Mucosa of gallbladder (tissue), 1 donor: ENCODE data around the gene CD83. TPM values are rescaled to one million over a fixed set of nuclear protein-coding genes. Genes with fewer than 3 reads are reported as not detected.

Source experiments
- DNase-seq: peaks from one replicate; pipeline ENCODE4 v3.0.0-alpha.2; 2020; ENCODE audit warnings: low spot score
- total RNA-seq: library from RNA; stranded (reverse); gene quantifications from one replicate; pipeline ENCODE4 v1.2.1, GENCODE V29; 2021
- donor health status: DM: no; HTN: no; CAD: no.

Gene CD83
- total RNA-seq, 1 donor from 2014 or later = 5.8 TPM

DNA sequence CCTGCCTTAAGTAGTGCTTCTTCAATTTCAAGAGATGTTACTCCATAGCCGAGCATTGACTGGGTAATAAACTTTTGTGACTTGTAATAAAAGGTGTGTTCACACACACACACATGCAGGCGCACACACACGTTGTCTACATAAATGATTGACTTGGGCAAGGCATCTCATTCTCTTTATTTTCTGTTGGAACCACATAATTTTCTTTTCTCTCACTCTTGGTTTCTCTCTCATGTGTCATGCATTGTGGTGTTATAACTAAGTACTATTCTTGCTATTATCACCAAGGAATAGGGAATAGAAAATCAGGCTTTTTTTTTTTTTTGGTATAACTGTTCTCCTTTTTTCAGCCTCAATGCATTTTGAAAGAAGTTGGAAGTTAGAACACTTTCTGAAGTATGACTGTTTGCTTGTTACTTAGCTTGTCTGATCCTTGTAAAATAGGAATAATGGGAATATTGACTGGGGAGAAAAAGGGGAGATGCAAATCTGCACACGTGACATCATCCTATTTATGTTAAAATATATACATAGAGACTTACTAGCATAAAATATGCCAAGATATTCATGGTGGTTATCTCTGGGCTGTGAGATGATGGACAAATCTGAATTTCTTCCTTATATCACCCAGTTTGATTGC lies 26.1 kb upstream of the CD83 start:
- no peak for DNase-seq

- DNase-seq = no peak
Measured at GRCh38 chr6:14092316-14092715, 25.3 kb upstream of the CD83 start.

- DNase-seq = no peak
Measured at GRCh38 chr6:14092838-14093789, 24.5 kb upstream of the CD83 start.

GRCh38 chr6:14094721-14095120 lies 22.9 kb upstream of the CD83 start:
- no peak for DNase-seq

DNA sequence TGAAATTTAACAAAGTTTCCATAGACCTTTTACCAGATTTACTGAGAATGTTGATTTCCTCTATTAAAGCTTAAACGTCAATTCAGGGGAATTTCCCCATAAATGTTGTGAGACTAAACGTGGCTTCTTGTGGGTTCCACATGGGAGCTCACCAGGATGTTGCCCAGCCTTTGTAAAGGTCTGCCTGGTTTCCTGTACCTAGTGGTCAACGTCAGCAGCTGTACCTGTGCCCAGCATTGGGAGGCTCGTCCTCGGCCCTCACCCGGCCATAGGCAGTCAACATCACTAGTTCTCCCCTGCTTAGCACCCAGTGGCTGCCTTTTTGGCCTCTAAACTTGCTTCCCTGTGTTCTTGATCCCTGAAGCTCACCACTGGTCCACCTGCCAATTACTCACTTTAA lies 22.1 kb upstream of the CD83 start:
- no peak for DNase-seq

DNA sequence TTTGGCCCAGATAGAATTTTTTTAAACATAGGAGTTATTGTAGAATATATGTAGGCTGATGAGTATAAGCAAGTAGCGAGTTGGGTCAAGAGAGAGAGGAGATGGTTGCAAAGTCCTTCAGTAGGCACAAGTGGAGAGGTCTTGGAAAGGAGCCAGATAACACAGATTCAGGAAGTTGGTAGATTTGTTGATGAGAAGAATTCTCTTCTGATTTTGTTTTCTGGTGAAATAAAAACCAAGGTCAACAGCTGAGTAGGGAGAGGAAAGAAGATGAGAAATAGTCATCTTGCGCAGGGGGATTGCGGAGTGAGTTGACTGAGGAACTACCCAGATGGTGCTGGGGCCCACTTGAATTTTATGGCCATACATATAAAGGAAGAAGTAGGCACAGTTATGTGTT lies 17.4 kb upstream of the CD83 start:
- no peak for DNase-seq

GRCh38 chr6:14100966-14101365 lies 16.6 kb upstream of the CD83 start:
- no peak for DNase-seq

- no peak for DNase-seq
Measured at GRCh38 chr6:14102383-14102782, 15.2 kb upstream of the CD83 start.

DNA sequence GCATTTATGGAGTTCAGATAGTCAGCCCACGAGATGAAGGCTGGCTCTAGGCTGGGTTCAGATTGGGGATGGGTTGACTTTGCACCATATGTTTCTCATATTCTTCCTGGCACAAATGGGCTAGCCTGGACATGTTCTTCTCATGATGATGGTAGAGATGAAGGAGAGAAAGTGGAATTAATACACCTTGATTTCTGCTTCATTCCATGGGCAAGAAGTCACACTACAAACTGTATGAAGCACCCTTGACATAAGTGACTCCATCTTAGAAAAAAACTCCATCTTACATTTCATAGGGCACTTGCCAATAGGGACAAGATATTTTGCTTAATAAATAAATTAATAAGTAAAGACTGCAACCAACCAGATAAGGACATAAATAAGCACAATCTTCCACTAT lies 12.0 kb upstream of the CD83 start:
- DNase-seq = no peak

DNA sequence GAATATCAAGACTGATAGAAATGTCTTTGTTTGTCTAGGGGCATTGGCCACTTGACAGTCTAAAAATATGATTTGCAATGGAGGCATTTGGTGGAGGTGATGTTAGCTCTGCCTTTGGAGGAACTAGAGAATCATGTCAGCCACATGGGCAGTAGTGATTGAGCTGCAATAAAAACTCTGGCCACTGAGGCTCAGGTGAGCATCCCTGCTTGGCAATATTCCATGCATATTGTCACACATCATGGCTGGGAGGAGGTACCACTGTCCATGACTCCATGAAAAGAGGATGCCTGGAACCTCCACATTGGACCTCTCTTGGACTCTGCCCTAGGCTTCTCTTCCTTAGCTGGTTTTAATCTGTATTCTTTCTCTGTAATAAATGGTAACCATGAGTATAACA lies 10.6 kb upstream of the CD83 start:
- DNase-seq = no peak

GRCh38 chr6:14107711-14108494 lies 9.7 kb upstream of the CD83 start:
- no peak for DNase-seq

- no peak for DNase-seq
Measured at GRCh38 chr6:14108571-14109410, 8.8 kb upstream of the CD83 start.

- no peak for DNase-seq
Measured at GRCh38 chr6:14109411-14109826, 8.2 kb upstream of the CD83 start.

- no peak for DNase-seq
Measured at GRCh38 chr6:14110001-14110818, 7.4 kb upstream of the CD83 start.

DNA sequence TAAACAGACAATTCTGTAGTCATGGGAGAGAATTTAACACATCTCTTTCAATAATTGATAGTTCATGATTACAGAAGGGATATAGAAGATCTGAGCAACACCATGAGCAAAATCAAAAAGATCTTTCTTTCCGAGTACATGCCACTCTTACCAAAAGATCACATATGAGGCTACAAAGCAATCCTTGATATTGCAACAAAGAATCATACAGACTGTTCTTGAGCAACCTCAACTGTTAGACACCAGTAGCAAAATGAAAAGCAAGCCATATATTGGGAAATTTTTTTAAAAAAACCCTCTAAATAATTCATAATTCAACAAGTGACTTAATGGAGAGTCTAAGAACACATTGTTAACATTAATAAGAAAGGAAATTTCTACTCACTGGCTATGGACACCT lies 3.6 kb upstream of the CD83 start:
- DNase-seq = no peak

GRCh38 chr6:14118091-14118439 lies 493 bp downstream of the CD83 start:
- DNase-seq = no peak

- DNase-seq = no peak
Measured at GRCh38 chr6:14118446-14118845, 874 bp downstream of the CD83 start.

DNA sequence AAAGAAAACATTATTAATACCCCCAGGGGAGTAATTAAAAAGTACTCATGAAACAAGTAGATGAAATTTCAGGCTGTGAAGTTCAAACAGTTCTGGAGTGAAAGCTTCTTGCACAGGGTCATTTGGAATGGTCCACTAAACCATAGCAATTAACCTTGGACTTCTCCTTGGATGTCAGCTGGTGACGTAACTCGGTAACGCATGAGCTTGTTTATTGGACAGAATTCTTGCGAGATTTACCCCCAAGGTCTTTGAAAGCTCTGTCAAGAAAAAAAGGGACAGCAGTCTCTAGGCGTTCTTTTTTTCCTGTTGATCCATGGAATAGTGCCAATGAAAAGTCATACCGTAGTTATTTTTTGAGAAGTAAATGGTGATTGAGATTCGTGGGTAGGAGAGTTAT lies 2.2 kb downstream of the CD83 start:
- no peak for DNase-seq

GRCh38 chr6:14120546-14120945 lies 3.0 kb downstream of the CD83 start:
- DNase-seq = no peak

DNA sequence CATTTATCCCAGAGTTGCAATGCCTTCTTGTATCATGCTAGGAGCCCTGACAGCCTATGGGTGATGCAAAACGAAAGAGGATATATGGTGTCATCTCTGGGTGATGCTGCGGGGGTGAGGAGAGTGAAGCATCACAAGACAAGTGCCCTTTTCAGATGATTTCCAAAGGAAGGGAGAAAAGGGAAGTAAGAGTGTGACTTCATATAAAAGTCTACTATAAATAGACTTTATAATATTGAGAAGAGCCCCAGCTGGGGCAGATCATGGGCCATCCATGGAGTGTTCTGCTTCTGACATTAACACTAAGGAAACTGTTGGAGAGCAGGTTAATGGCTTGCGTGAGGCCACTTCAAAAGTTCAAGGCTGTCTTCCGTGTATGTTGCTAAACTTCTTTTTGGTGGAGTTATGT lies 4.4 kb downstream of the CD83 start:
- peak; percentile 44 for DNase-seq
